Adipocyte (in vitro differentiated cells): ENCODE measurements around the gene UBL5.
"Not testable (repeated sequence)": the region's sequence is repeated elsewhere in the genome, so short reads cannot be mapped to it uniquely, and the experiment has no call there.

Source experiments
- DNase-seq: peaks from one replicate; pipeline ENCODE4 v3.0.0-alpha.2; 2015; ENCODE audit warnings: low read depth
- H3K27me3 ChIP-seq: replicated peaks from 2 replicates; pipeline ENCODE4 v1.7.0; 2013; ENCODE audit warnings: mild to moderate bottlenecking, low read length, moderate library complexity; ENCODE audit not compliant: control insufficient read depth, insufficient read depth
- H3K36me3 ChIP-seq: 2 replicates; pipeline ENCODE4 v1.7.0; 2013; ENCODE audit warnings: low read length, mild to moderate bottlenecking, moderate library complexity; ENCODE audit not compliant: control insufficient read depth, insufficient read depth, severe bottlenecking
- H3K4me1 ChIP-seq: 2 replicates; pipeline ENCODE4 v1.7.0; 2013; ENCODE audit warnings: mild to moderate bottlenecking, low read length, moderate library complexity; ENCODE audit not compliant: control insufficient read depth, insufficient read depth
- H3K4me3 ChIP-seq: 2 replicates; pipeline ENCODE4 v1.7.0; 2013; ENCODE audit warnings: mild to moderate bottlenecking, low read length, moderate library complexity
- H3K9ac ChIP-seq: 2 replicates; pipeline ENCODE4 v1.7.0; 2013; ENCODE audit warnings: mild to moderate bottlenecking, low read length, moderate library complexity
- H3K9me3 ChIP-seq: 2 replicates; pipeline ENCODE4 v1.7.0; 2013; ENCODE audit warnings: mild to moderate bottlenecking, low read length, moderate library complexity; ENCODE audit not compliant: control insufficient read depth

The UBL5 gene

DNA sequence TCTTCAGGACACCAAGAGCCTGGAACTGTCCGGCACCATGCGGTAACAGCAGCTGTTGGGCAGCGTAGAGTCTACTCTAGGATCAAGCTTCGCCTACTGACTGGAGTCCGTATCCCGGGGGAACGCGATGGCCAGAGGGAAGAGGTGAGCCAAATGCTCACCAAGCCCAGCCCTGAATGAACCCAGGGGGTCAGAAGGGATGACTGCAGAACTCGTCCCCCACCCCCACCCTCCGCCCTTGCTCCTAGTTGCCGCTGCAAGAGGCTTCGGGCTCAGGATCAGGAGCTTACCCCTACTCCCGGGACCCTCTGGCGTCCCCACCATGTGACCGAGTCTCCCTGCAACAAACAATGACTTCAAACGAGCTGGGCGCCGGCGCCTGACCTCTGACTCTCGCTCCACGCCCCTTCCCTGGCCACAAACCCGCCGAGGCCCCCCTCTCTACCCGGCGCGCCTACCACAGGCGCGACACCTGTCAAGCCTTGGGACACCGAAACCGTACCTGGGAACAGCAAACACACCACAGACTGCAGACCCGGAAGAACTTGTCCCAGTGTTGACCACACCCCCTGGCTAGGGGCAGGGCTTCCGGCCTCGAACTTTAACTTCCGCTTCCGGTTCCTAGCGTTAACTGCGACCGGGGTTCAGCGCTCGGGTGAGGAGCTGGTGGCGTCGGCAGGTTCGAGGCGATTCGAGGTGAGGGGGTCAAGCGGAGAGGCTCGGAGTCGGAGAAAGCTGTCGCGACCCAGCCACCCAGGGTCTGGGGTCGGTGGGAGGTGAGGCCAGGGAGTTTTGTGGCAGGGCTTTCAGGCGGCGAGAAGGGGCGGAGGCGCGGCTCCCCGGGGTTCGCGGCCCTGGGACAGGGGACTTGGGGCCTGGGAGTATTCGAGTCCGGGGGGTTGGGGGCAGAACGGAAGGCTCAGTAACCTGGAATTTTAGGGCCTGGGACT, at the start of gene UBL5:
UBL5 (plus strand) TSS at position 630 of the 950 bp plus-strand sequence. CDS start 420 bp downstream, outside the sequence.
- H3K9me3 ChIP-seq: no peaks in the 10 kb centered on the region
- peak within 1 kb of the TSS; percentile 99 for H3K4me3 ChIP-seq
- DNase-seq: peak; percentile 96
- H3K27me3 ChIP-seq: no peaks in the 10 kb centered on the region
- peaks cover 15% of the 10 kb centered on the region for H3K4me1 ChIP-seq
- peak within 1 kb of the TSS; percentile 98 for H3K9ac ChIP-seq
- peaks cover 9% of the 10 kb centered on the region for H3K36me3 ChIP-seq

DNA sequence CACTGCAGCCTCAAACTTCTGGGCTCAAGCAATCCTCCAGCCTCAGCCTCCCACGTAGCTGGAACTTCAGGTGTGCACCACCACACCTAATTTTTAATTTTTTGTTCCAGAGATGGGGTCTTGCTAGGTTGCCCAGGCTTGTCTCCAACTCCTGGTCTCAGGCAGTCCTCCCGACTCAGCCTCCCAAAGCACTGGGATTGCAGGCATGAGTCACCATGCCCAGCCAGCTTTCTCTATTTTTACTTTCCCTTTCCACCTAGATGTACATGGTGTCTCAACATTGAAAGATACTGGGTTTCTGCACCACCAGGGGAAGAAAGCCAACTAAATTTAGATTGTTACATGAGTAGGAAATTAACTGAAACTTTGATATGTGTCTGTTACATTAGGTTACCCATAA, 45.4 kb upstream of the UBL5 start:
- peaks cover 9% of the 10 kb centered on the region for H3K4me1 ChIP-seq
- no peaks in the 10 kb centered on the region for H3K36me3 ChIP-seq
- no peak for DNase-seq
- no peak overlapping the region for H3K4me3 ChIP-seq
- H3K9me3 ChIP-seq: no peaks in the 10 kb centered on the region
- no peaks in the 10 kb centered on the region for H3K27me3 ChIP-seq
- H3K9ac ChIP-seq: no peak overlapping the region

DNA sequence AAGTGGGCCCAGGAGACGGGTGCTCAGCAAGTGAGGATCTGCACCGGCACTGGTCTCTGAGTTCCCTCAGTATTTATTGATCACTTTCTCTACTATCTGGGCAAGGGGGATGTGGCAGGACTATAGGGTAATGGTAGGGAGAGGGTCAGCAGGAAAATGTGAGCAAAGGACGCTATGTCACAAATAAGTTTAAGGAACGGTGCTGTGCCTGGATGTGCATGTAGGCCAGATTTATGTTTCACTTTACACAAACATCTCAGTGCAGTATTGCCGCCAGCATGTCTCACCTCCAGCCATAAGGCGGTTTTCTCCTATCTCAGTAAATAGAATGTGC, 43.6 kb upstream of the UBL5 start:
- not testable (repeated sequence) for H3K27me3 ChIP-seq, H3K4me3 ChIP-seq, H3K9me3 ChIP-seq, DNase-seq, H3K4me1 ChIP-seq, H3K36me3 ChIP-seq, H3K9ac ChIP-seq

DNA sequence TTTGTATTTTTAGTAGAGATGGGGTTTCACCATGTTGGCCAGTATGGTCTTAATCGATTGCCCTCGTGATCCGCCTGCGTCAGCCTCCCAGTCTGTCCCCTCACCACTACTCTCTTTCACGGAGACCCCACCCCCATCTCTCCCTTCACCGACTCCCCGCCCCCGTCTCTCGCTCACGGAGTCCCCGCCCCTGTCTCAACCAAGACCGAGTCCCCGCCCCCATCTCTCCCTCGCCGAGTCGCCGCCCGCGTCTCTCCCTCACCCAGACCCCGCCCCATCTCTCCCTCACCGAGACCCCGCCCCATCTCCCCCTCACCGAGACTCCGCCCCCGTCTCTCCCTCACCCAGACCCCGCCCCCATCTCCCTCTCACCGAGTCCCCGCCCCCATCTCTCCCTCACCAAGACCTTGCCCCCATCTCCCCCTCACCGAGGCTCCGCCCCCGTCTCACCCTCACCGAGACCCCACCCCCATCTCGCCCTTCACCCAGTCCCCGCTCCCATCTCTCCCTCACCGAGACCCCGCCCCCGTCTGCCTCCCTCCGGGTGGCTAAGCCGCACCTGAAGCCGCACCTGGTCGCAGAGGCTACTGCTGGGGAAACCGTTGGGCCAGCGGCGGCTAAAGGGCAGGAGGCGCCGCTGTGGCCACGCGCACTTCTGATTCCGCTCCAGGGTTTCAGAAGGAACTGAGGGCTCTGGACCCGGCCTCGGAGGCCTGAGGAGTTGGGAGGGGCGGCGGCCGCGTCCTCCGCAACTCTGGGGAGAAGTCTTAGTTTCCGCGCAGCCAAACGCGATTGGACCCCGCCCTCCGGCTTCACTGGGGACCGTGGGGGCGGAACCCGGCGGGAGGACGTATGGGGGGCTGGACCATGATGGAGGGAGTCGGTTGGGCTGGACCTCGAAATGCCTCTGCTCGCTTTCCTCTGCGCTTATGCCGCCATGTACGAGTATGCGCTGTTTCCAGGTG, 42.1 kb upstream of the UBL5 start:
- Histone ChIP-seq H3K4me3 (peak overlapping the region; percentile 92), H3K27me3 (no peaks in the 10 kb centered on the region), H3K9me3 (no peaks in the 10 kb centered on the region), H3K36me3 (no peaks in the 10 kb centered on the region), H3K9ac (peak overlapping the region; percentile 87), H3K4me1 (peaks cover 13% of the 10 kb centered on the region)
- peak; percentile 100 for DNase-seq

DNA sequence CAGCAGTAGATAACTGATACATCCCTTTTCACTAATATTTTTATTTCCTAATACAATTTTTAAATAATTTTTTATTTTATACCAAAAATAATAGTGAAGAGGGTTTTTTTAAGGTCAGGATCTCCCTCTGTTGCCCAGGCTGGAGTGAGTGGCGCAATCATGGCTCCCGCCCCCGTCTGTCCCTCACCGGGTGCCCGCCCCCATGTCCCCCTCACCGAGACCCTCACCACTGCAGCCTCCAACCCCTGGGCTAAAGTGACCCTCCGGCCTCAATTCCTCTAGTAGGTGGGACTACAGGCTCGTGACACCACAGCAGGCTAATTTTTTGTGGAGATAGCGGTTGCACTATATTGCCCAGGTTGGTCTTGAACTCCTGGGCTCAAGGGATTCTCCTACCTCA, 41.4 kb upstream of the UBL5 start:
- DNase-seq: no peak
- no peaks in the 10 kb centered on the region for H3K36me3 ChIP-seq
- H3K4me3 ChIP-seq: peak overlapping the region; percentile 92
- no peaks in the 10 kb centered on the region for H3K27me3 ChIP-seq
- peaks cover 13% of the 10 kb centered on the region for H3K4me1 ChIP-seq
- no peaks in the 10 kb centered on the region for H3K9me3 ChIP-seq
- H3K9ac ChIP-seq: peak overlapping the region; percentile 87

DNA sequence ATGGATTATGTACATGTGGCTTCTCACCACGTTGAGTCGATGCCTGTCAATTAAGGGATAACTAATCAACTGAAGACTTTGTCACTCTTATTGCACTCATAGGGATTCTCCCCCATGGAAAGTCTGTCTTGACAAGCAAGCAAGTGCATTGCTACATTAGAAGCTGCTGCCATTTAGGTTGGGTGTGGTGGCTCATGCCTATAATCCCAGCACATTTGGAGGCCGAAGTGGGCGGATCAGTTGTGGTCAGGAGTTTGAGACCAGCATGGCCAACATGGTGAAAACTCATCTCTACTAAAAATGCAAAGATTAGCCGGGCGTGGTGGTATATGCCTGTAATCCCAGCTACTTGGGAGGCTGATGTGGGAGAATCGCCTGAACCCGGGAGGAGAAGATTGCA, 40.9 kb upstream of the UBL5 start:
- H3K4me1 ChIP-seq: peaks cover 13% of the 10 kb centered on the region
- no peaks in the 10 kb centered on the region for H3K9me3 ChIP-seq
- H3K36me3 ChIP-seq: no peaks in the 10 kb centered on the region
- no peak overlapping the region for H3K9ac ChIP-seq
- H3K4me3 ChIP-seq: no peak overlapping the region
- DNase-seq: no peak
- no peaks in the 10 kb centered on the region for H3K27me3 ChIP-seq

DNA sequence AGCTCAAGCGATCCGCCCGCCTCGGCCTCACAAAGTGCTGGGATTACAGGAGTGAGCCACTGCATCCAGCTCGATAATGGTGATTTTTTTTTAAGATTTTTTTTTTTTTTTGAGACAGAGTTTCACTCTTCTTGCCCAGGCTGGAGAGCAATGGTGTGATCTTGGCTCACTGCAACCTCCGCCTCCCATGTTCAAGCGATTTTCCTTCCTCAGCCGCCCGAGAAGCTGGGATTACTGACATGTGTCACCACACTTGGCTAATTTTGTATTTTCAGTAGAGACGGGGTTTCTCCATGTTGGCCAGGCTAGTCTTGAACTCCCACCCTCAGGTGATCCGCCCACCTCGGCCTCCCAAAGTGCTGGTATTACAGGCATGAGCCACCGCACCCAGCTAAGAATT, 39.1 kb upstream of the UBL5 start:
- not testable (repeated sequence) for H3K4me3 ChIP-seq, H3K36me3 ChIP-seq, H3K9ac ChIP-seq, H3K27me3 ChIP-seq, DNase-seq, H3K9me3 ChIP-seq
- peaks cover 13% of the 10 kb centered on the region for H3K4me1 ChIP-seq

DNA sequence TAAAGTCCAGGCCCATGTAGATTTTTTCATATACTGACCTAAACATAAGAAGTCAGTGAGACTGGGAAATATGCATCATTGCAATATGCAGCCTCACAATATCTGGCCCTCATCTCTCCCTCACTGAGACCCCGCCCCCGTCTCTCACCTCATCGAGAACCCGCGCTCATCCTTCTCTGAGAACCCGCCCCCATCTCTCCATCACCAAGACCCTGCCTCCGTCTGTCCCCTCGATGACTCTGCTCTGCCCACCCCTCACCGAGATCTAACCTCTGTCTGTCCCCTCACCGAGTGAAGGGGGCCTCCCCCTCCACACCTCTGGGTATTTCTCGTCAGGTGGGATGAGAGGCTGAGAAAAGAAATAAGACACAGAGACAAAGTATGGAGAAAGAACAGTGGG, 38.7 kb upstream of the UBL5 start:
- Histone ChIP-seq H3K4me1 (peaks cover 13% of the 10 kb centered on the region), H3K36me3 (no peaks in the 10 kb centered on the region), H3K4me3 (no peak overlapping the region), H3K9me3 (no peaks in the 10 kb centered on the region), H3K9ac (peak overlapping the region; percentile 39), H3K27me3 (no peaks in the 10 kb centered on the region)
- DNase-seq: no peak

DNA sequence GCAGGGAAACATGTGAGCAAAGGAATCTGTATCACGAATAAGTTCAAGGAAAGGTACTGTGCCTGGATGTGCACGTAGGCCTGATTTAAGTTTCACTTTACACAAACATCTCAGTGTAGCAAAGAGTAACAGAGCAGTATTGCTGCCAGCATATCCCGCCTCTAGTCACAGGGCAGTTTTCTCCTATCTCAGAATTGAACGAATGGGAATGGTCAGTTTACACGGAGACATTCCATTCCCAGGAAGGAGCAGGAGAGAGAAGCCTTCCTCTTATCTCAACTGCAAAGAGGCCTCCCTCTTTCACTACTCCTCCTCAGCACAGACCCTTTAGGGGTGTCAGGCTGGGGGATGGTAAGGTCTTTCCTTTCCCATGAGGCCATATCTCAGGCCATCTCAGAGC, 38.1 kb upstream of the UBL5 start:
- not testable (repeated sequence) for H3K36me3 ChIP-seq, H3K4me3 ChIP-seq, H3K9me3 ChIP-seq, H3K27me3 ChIP-seq, DNase-seq, H3K4me1 ChIP-seq
- peak overlapping the region; percentile 39 for H3K9ac ChIP-seq

DNA sequence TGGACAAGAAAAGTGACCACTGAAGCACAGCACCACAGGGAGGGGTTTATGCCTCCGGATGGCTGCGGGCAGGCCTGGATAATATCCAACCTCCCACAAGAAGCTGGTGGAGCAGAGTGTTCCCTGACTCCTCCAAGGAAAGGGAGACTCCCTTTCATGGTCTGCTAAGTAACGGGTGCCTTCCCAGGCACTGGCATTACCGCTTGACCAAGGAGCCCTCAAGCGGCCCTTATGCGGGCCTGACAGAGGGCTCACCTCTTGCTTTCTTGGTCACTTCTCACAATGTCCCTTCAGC, 36.7 kb upstream of the UBL5 start:
- H3K36me3 ChIP-seq, H3K27me3 ChIP-seq, H3K4me1 ChIP-seq, H3K9me3 ChIP-seq, DNase-seq: not testable (repeated sequence)
- Histone ChIP-seq H3K4me3 (peak overlapping the region; percentile 80), H3K9ac (peak overlapping the region; percentile 46)

DNA sequence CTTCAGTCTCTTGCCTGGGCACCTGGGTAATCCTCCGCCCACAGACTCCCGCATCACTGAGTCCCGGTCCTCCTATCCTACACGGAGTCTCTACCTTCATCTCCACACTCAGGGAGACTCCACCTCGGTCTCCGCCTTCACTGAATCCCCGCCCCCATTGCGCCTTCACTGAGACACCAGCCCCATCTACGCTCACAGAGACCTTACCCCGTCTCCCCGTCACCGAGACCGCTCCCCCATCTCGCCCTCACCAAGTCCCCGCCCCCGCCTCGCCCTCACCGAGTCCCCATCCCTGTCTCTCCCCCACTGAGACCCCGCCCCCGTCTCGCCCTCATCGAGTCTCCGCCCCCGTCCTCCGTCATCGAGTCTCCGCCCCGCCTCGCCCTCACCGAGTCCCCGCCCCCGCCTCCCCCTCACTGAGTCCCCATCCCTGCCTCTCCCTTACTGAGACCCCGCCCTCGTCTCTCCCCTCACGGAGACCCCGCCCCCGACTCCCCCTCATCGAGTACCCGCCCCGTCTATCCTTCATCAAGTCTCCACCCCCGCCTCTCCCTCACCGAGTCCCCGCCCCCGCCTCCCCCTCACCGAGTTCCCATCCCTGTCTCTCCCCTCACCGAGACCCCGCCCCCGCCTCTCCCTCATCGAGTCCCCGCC, 36.0 kb upstream of the UBL5 start:
- Histone ChIP-seq H3K4me3 (peak overlapping the region; percentile 80), H3K36me3 (no peaks in the 10 kb centered on the region), H3K4me1 (peaks cover 4% of the 10 kb centered on the region), H3K9me3 (no peaks in the 10 kb centered on the region), H3K27me3 (no peaks in the 10 kb centered on the region), H3K9ac (peak overlapping the region; percentile 66)
- peak; percentile 99 for DNase-seq
